Measurements from ENCODE around the gene GRXCR2.
"Not testable (repeated sequence)": the region's sequence is repeated elsewhere in the genome, so short reads cannot be mapped to it uniquely, and the experiment has no call there.

The GRXCR2 gene

GRCh38 chr5:145887217-145887616 lies 14.4 kb upstream of the GRXCR2 start:
- H3K27me3 ChIP-seq (ENCODE audit: control insufficient read depth, insufficient read depth, low read length): no peaks in the 10 kb centered on the region
- no peak overlapping the region for H3K4me3 ChIP-seq (ENCODE audit: low read depth, low read length)
- no peaks in the 10 kb centered on the region for H3K4me1 ChIP-seq (ENCODE audit: control insufficient read depth, insufficient read depth, low read length)
- H3K27ac ChIP-seq (ENCODE audit: low read depth, low read length): no peak overlapping the region
- peaks cover 16% of the 10 kb centered on the region for H3K9me3 ChIP-seq (ENCODE audit: control insufficient read depth, insufficient read depth, low read depth, low read length)
- H3K36me3 ChIP-seq (ENCODE audit: control insufficient read depth, insufficient read depth, low read length): no peaks in the 10 kb centered on the region
- H3K9ac ChIP-seq (ENCODE audit: low read length): no peak overlapping the region

- no peak overlapping the region for H3K27ac ChIP-seq (ENCODE audit: low read depth, low read length)
- no peak overlapping the region for H3K9ac ChIP-seq (ENCODE audit: low read length)
- no peaks in the 10 kb centered on the region for H3K4me1 ChIP-seq (ENCODE audit: control insufficient read depth, insufficient read depth, low read length)
- H3K4me3 ChIP-seq (ENCODE audit: low read depth, low read length): no peak overlapping the region
- H3K27me3 ChIP-seq (ENCODE audit: control insufficient read depth, insufficient read depth, low read length): no peaks in the 10 kb centered on the region
- no peaks in the 10 kb centered on the region for H3K36me3 ChIP-seq (ENCODE audit: control insufficient read depth, insufficient read depth, low read length)
- H3K9me3 ChIP-seq (ENCODE audit: control insufficient read depth, insufficient read depth, low read depth, low read length): no peaks in the 10 kb centered on the region
Observed at GRCh38 chr5:145874765-145875164, 2.0 kb upstream of the GRXCR2 start.

- Histone ChIP-seq H3K4me3 (ENCODE audit: low read depth, low read length) (no peak overlapping the region), H3K36me3 (ENCODE audit: control insufficient read depth, insufficient read depth, low read length) (no peaks in the 10 kb centered on the region), H3K27ac (ENCODE audit: low read depth, low read length) (no peak overlapping the region), H3K9ac (ENCODE audit: low read length) (no peak overlapping the region), H3K4me1 (ENCODE audit: control insufficient read depth, insufficient read depth, low read length) (no peaks in the 10 kb centered on the region), H3K9me3 (ENCODE audit: control insufficient read depth, insufficient read depth, low read depth, low read length) (no peaks in the 10 kb centered on the region), H3K27me3 (ENCODE audit: control insufficient read depth, insufficient read depth, low read length) (no peaks in the 10 kb centered on the region; the same call in 1 of the 2 replicates)
Observed at GRCh38 chr5:145872486-145872885, 328 bp downstream of the GRXCR2 start.

- Histone ChIP-seq H3K9ac (ENCODE audit: low read length) (no peak overlapping the region), H3K4me3 (ENCODE audit: low read depth, low read length) (no peak overlapping the region), H3K36me3 (ENCODE audit: control insufficient read depth, insufficient read depth, low read length) (no peaks in the 10 kb centered on the region)
Observed at GRCh38 chr5:145869753-145870152, 3.1 kb downstream of the GRXCR2 start.

GRCh38 chr5:145867806-145868205 lies 5.0 kb downstream of the GRXCR2 start:
- no peak overlapping the region for H3K27ac ChIP-seq (ENCODE audit: low read depth, low read length)
- no peaks in the 10 kb centered on the region; the same call in 1 of the 2 replicates for H3K27me3 ChIP-seq (ENCODE audit: control insufficient read depth, insufficient read depth, low read length)
- H3K9ac ChIP-seq (ENCODE audit: low read length): no peak overlapping the region
- H3K4me1 ChIP-seq (ENCODE audit: control insufficient read depth, insufficient read depth, low read length): no peaks in the 10 kb centered on the region
- no peaks in the 10 kb centered on the region for H3K9me3 ChIP-seq (ENCODE audit: control insufficient read depth, insufficient read depth, low read depth, low read length)
- H3K4me3 ChIP-seq (ENCODE audit: low read depth, low read length): no peak overlapping the region
- H3K36me3 ChIP-seq (ENCODE audit: control insufficient read depth, insufficient read depth, low read length): no peaks in the 10 kb centered on the region

More at GRCh38 chr5:145869753-145870152, 3.1 kb downstream of the GRXCR2 start:
- H3K9me3 ChIP-seq (ENCODE audit: control insufficient read depth, insufficient read depth, low read depth, low read length): no peaks in the 10 kb centered on the region
- no peaks in the 10 kb centered on the region for H3K4me1 ChIP-seq (ENCODE audit: control insufficient read depth, insufficient read depth, low read length)
- no peaks in the 10 kb centered on the region; the same call in 1 of the 2 replicates for H3K27me3 ChIP-seq (ENCODE audit: control insufficient read depth, insufficient read depth, low read length)
- no peak overlapping the region for H3K27ac ChIP-seq (ENCODE audit: low read depth, low read length)

GRCh38 chr5:145864432-145864831 lies 8.4 kb downstream of the GRXCR2 start:
- H3K4me1 ChIP-seq (ENCODE audit: control insufficient read depth, insufficient read depth, low read length); H3K27ac ChIP-seq (ENCODE audit: low read depth, low read length); H3K36me3 ChIP-seq (ENCODE audit: control insufficient read depth, insufficient read depth, low read length); H3K9ac ChIP-seq (ENCODE audit: low read length); H3K4me3 ChIP-seq (ENCODE audit: low read depth, low read length); H3K9me3 ChIP-seq (ENCODE audit: control insufficient read depth, insufficient read depth, low read depth, low read length); H3K27me3 ChIP-seq (ENCODE audit: control insufficient read depth, insufficient read depth, low read length): not testable (repeated sequence)

- Histone ChIP-seq H3K9ac (ENCODE audit: low read length) (no peak overlapping the region), H3K4me1 (ENCODE audit: control insufficient read depth, insufficient read depth, low read length) (no peaks in the 10 kb centered on the region), H3K9me3 (ENCODE audit: control insufficient read depth, insufficient read depth, low read depth, low read length) (no peaks in the 10 kb centered on the region), H3K27ac (ENCODE audit: low read depth, low read length) (no peak overlapping the region), H3K27me3 (ENCODE audit: control insufficient read depth, insufficient read depth, low read length) (no peaks in the 10 kb centered on the region), H3K4me3 (ENCODE audit: low read depth, low read length) (no peak overlapping the region), H3K36me3 (ENCODE audit: control insufficient read depth, insufficient read depth, low read length) (no peaks in the 10 kb centered on the region)
Observed at GRCh38 chr5:145863003-145863402, 9.8 kb downstream of the GRXCR2 start.

- peaks cover 15% of the 10 kb centered on the region for H3K4me1 ChIP-seq (ENCODE audit: control insufficient read depth, insufficient read depth, low read length)
- no peak overlapping the region for H3K27ac ChIP-seq (ENCODE audit: low read depth, low read length)
- no peaks in the 10 kb centered on the region for H3K9me3 ChIP-seq (ENCODE audit: control insufficient read depth, insufficient read depth, low read depth, low read length)
- H3K4me3 ChIP-seq (ENCODE audit: low read depth, low read length): no peak overlapping the region
- no peaks in the 10 kb centered on the region for H3K36me3 ChIP-seq (ENCODE audit: control insufficient read depth, insufficient read depth, low read length)
- no peaks in the 10 kb centered on the region for H3K27me3 ChIP-seq (ENCODE audit: control insufficient read depth, insufficient read depth, low read length)
- H3K9ac ChIP-seq (ENCODE audit: low read length): no peak overlapping the region
Observed at GRCh38 chr5:145859897-145860296, 12.9 kb downstream of the GRXCR2 start.

GRCh38 chr5:145859453-145859852 lies 13.4 kb downstream of the GRXCR2 start:
- no peak overlapping the region for H3K4me3 ChIP-seq (ENCODE audit: low read depth, low read length)
- H3K36me3 ChIP-seq (ENCODE audit: control insufficient read depth, insufficient read depth, low read length): no peaks in the 10 kb centered on the region
- no peaks in the 10 kb centered on the region for H3K27me3 ChIP-seq (ENCODE audit: control insufficient read depth, insufficient read depth, low read length)
- no peak overlapping the region for H3K9ac ChIP-seq (ENCODE audit: low read length)
- no peak overlapping the region for H3K27ac ChIP-seq (ENCODE audit: low read depth, low read length)
- H3K4me1 ChIP-seq (ENCODE audit: control insufficient read depth, insufficient read depth, low read length): peaks cover 20% of the 10 kb centered on the region
- H3K9me3 ChIP-seq (ENCODE audit: control insufficient read depth, insufficient read depth, low read depth, low read length): no peaks in the 10 kb centered on the region

GRCh38 chr5:145858959-145859358 lies 13.9 kb downstream of the GRXCR2 start:
- Histone ChIP-seq H3K9ac (ENCODE audit: low read length) (no peak overlapping the region), H3K4me1 (ENCODE audit: control insufficient read depth, insufficient read depth, low read length) (peaks cover 22% of the 10 kb centered on the region), H3K27me3 (ENCODE audit: control insufficient read depth, insufficient read depth, low read length) (no peaks in the 10 kb centered on the region), H3K36me3 (ENCODE audit: control insufficient read depth, insufficient read depth, low read length) (no peaks in the 10 kb centered on the region), H3K27ac (ENCODE audit: low read depth, low read length) (no peak overlapping the region), H3K4me3 (ENCODE audit: low read depth, low read length) (no peak overlapping the region), H3K9me3 (ENCODE audit: control insufficient read depth, insufficient read depth, low read depth, low read length) (no peaks in the 10 kb centered on the region)

- Histone ChIP-seq H3K9me3 (ENCODE audit: control insufficient read depth, insufficient read depth, low read depth, low read length) (no peaks in the 10 kb centered on the region), H3K4me3 (ENCODE audit: low read depth, low read length) (peak overlapping the region; percentile 56), H3K9ac (ENCODE audit: low read length) (peak overlapping the region; percentile 64), H3K27ac (ENCODE audit: low read depth, low read length) (peak overlapping the region; percentile 24; the same call in 1 of the 2 replicates), H3K36me3 (ENCODE audit: control insufficient read depth, insufficient read depth, low read length) (no peaks in the 10 kb centered on the region), H3K4me1 (ENCODE audit: control insufficient read depth, insufficient read depth, low read length) (peaks cover 22% of the 10 kb centered on the region), H3K27me3 (ENCODE audit: control insufficient read depth, insufficient read depth, low read length) (no peaks in the 10 kb centered on the region)
Observed at GRCh38 chr5:145856285-145856818, 16.5 kb downstream of the GRXCR2 start.
